ENCODE measurements around the gene CRYL1. TPM values are rescaled to one million over a fixed set of nuclear protein-coding genes. Genes with fewer than 3 reads are reported as not detected.

Gene CRYL1
- total RNA-seq, 6 experiments from 2014 or later = 10.9 to 13.2 (median 12.0) TPM

GRCh38 chr13:20456737-20457136 is 68.9 kb downstream of the CRYL1 start:
- peaks cover 8% of the 10 kb centered on the region for H3K4me1 Mint-ChIP-seq (ENCODE audit: low read depth)
- H3K36me3 Mint-ChIP-seq (ENCODE audit: low read depth) = no peaks in the 10 kb centered on the region
- H3K27ac Mint-ChIP-seq = no peak overlapping the region
- H3K9me3 Mint-ChIP-seq = no peaks in the 10 kb centered on the region
- no peak for DNase-seq
- peaks cover 14% of the 10 kb centered on the region for H3K27me3 Mint-ChIP-seq (ENCODE audit: insufficient read depth)
- no peak overlapping the region for H3K4me3 Mint-ChIP-seq
- no peak for TF ChIP-seq CTCF (IDR thresholded peaks at IDR 0.05)

GRCh38 chr13:20451397-20451796 is 74.3 kb downstream of the CRYL1 start:
- Mint-ChIP-seq H3K27me3 (ENCODE audit: insufficient read depth) (peaks cover 19% of the 10 kb centered on the region), H3K27ac (no peak overlapping the region), H3K4me3 (no peak overlapping the region), H3K4me1 (ENCODE audit: low read depth) (no peaks in the 10 kb centered on the region), H3K9me3 (peaks cover 25% of the 10 kb centered on the region), H3K36me3 (ENCODE audit: low read depth) (peaks cover 19% of the 10 kb centered on the region)
- DNase-seq = no peak
- TF ChIP-seq CTCF (IDR thresholded peaks at IDR 0.05) = no peak

- Mint-ChIP-seq H3K4me3 (no peak overlapping the region), H3K27me3 (ENCODE audit: insufficient read depth) (peaks cover 15% of the 10 kb centered on the region), H3K36me3 (ENCODE audit: low read depth) (peaks cover 25% of the 10 kb centered on the region), H3K9me3 (peaks cover 32% of the 10 kb centered on the region), H3K4me1 (ENCODE audit: low read depth) (no peaks in the 10 kb centered on the region), H3K27ac (no peak overlapping the region)
- no peak for DNase-seq
- TF ChIP-seq CTCF (IDR thresholded peaks at IDR 0.05) = no peak
Measured at GRCh38 chr13:20448470-20448869, 77.2 kb downstream of the CRYL1 start.

GRCh38 chr13:20446900-20447299 is 78.8 kb downstream of the CRYL1 start:
- no peak for DNase-seq
- Mint-ChIP-seq H3K36me3 (ENCODE audit: low read depth) (peaks cover 25% of the 10 kb centered on the region), H3K27me3 (ENCODE audit: insufficient read depth) (peaks cover 19% of the 10 kb centered on the region), H3K9me3 (peaks cover 32% of the 10 kb centered on the region), H3K4me1 (ENCODE audit: low read depth) (no peaks in the 10 kb centered on the region), H3K27ac (no peak overlapping the region), H3K4me3 (no peak overlapping the region)
- no peak for TF ChIP-seq CTCF (IDR thresholded peaks at IDR 0.05)

- Mint-ChIP-seq H3K4me1 (ENCODE audit: low read depth) (no peaks in the 10 kb centered on the region), H3K27me3 (ENCODE audit: insufficient read depth) (peaks cover 16% of the 10 kb centered on the region), H3K36me3 (ENCODE audit: low read depth) (peaks cover 25% of the 10 kb centered on the region), H3K4me3 (no peak overlapping the region), H3K27ac (no peak overlapping the region), H3K9me3 (peaks cover 32% of the 10 kb centered on the region)
- no peak for DNase-seq
- no peak for TF ChIP-seq CTCF (IDR thresholded peaks at IDR 0.05)
Measured at GRCh38 chr13:20446405-20446804, 79.3 kb downstream of the CRYL1 start.
